Measurements from ENCODE around the gene SLC66A3.

- no peak for TF ChIP-seq CTCF (IDR thresholded peaks at IDR 0.05)
- no peak for TF ChIP-seq POLR2A (IDR thresholded peaks at IDR 0.05)
These were observed 30.6 kb upstream of the SLC66A3 start for GRCh38 chr2:11124760-11125068.
